ENCODE results near the gene S1PR2.
"Not testable (repeated sequence)": the region's sequence is repeated elsewhere in the genome, so short reads cannot be mapped to it uniquely, and the experiment has no call there.

S1PR2 gene

DNA sequence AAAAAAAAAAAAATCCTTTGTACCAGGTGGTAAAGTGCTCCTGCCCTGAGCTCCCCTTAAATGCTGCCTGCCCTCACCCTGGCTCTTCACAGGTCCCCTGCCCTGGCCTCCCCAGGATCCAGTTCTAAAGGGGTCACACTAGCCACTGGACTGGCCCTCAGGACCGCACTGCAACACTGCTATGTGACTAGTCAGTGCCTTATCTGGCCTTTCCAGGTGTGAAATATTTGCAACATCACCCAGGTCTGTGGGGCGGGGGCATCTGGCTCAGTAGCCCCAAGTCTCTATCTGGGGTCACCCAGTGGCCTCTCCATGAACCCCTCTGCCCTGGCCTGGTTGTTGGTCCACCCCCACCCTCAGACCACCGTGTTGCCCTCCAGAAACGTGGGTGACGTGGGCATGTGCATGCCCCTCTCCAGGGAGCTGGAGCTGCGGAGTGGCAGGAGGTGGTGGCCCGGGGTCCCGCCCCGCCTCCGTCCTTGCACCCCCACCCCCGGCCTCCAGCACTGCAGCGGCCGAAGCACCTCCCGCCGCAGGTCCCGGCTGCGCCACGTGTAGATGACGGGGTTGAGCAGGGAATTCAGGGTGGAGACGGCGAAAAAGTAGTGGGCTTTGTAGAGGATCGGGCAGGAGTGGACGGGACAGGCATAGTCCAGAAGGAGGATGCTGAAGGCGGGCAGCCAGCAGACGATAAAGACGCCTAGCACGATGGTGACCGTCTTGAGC is 7.5 kb downstream of the S1PR2 start:
- no peak for DNase-seq

- no peak for DNase-seq
Measured at GRCh38 chr19:10222201-10222890, 8.8 kb downstream of the S1PR2 start.

DNA sequence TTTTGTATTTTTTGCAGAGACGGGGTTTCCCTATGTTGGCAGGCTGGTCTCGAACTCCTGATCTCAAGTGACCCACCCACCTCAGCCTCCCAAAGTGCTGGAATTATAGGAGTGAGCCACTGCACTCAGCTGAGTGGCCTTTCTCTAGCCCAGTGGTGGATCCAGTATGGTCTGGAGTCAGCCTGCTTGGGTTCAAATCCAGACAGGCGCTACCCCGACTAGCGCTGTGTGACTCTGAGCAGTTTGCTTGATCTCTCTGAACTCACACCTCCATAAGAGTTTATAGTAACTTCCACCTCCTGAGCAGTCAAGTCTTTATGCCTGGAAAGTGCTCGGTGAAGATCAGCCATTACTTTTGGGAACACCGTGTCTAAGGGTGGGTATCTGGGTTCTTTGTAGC is 10.4 kb downstream of the S1PR2 start:
- no peak for DNase-seq

GRCh38 chr19:10219678-10220077 is 11.5 kb downstream of the S1PR2 start:
- DNase-seq: no peak

GRCh38 chr19:10217085-10217484 is 14.0 kb downstream of the S1PR2 start:
- no peak for DNase-seq

DNA sequence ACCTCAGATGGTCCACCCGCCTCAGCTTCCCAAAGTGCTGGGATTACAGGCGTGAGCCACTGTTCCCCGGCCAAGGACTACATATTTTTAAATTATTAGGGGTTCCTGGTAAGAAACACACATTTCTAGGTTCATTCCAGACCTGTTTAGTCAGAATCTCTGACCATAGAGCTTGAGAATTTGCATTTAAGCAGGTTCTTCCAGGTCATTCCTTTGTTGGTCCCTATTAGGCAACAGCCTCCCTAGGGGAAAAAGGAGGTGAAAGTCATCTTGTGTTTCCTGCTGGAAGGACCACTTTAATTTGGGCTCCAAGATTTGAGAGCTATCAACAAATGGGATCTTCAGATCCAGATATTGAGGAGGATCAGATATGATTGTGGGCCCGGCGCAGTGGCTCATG is 16.3 kb downstream of the S1PR2 start:
- DNase-seq: no peak

GRCh38 chr19:10211691-10212090 is 19.4 kb downstream of the S1PR2 start:
- no peak for DNase-seq

- no peak for DNase-seq
Measured at GRCh38 chr19:10211061-10211460, 20.1 kb downstream of the S1PR2 start.

DNA sequence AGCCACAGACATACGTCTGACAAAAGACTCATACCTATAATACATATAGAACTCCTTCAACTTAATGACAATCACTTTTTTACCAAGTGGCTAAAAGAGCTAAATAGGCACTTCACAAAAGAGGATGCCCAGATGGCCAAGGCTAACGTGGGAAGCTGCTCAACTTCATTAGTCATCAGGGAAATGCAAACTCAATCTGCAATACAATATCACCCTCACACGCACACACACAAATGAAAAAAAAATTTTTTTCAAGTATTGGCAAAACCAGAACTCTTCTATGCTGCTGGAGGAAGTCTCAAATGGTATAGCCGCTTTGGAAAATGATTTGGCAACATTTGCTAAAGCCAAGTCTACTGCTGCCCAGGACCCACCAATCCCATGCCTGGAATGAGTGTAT is 21.8 kb downstream of the S1PR2 start:
- DNase-seq: no peak

- no peak for DNase-seq
Measured at GRCh38 chr19:10207026-10207425, 24.1 kb downstream of the S1PR2 start.

GRCh38 chr19:10206226-10206885 is 24.8 kb downstream of the S1PR2 start:
- DNase-seq: no peak

DNA sequence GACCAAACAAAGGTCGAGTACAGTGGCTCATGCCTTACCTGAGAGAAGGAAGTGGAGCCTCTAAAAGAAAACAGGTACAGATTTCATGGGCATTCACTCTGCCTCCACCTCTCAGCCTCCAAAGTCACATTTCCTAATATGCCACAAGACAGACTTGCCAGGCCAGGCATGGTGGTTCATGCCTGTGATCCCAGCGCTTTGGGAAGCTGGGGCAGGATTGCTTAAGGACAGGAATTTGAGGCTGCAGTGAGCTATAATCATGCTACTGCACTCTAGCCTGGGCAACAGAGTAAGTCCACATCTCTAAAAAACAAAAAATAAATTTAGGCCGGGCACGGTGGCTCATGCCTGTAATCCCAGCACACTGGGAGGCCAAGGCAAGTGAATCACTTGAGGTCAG is 25.5 kb downstream of the S1PR2 start:
- no peak for DNase-seq

DNA sequence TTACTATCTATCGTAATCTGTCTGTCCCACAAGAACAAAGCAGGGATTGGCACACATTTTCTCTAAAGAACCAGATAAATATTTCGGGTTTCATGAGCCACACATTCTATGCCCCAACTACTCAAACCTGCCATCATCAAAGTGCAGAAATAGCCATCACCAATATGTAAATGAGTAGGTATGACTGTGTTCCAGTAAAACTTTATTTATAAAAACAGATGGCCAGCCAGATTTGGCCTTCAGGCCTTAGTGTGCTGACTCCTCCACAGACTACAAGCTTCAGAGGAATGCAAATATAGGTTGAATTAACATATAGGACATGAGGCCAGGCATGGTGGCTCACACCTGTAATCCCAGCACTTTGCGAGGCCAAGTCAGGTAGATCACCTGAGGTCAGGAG is 27.4 kb downstream of the S1PR2 start:
- no peak for DNase-seq

GRCh38 chr19:10201176-10201575 is 30.0 kb downstream of the S1PR2 start:
- DNase-seq: no peak

DNA sequence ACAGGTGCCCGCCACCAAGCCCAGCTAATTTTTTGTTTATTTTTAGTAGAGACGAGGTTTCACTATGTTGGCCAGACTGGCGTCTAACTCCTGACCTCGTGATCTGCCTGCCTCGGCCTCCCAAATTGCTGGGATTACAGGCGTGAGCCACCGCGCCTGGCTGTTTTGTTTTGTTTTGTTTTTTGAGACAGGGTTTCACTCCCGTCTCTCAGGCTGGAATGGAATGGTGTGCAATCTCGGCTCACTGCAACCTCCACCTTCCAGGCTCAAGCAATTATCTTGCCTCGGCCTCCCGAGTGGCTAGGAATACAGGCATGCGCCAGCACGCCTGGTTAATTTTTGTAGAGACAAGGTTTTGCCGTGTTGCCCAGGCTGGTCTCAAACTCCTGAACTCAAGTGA is 31.0 kb downstream of the S1PR2 start:
- DNase-seq: not testable (repeated sequence)

DNA sequence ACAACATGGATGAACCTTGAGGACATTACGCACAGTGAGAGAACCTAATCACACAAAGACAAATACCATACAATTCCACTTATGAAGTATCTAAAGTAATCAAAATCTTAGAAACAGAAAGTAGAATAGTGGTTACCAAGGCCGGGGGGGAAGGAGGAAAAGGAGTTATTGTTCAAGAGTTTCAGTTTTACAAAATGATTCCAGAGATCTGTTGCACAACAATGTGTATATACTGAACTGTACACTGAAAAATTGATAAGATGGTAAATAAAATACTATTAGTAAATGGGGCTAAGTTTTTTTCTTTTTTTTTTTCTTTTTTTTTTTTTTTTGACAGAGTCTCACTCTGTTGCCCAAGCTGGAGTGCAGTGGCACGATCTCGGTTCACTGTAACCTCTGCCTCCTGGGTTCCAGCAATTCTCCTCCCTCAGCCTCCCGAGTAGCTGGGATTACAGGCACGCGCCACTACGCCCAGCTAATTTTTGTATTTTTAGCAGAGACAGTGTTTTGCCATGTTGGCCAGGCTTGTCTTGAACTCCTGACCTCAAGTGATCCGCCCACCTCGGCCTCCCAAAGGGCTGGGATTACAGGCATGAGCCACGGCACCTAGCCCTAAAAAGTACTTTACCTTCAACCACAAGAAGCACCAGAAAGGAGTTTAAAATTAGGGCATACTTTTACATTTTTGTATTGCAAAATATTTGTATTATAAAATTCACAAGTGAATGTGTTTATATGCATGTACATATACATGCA is 32.1 kb downstream of the S1PR2 start:
- not testable (repeated sequence) for DNase-seq

- no peak for DNase-seq
Measured at GRCh38 chr19:10195199-10195519, 36.0 kb downstream of the S1PR2 start.

- peak; percentile 99 for DNase-seq
Measured at GRCh38 chr19:10194500-10195198, 36.5 kb downstream of the S1PR2 start, which contains the start of gene DNMT1. TSS of gene DNMT1 (minus strand) at chr19:10194953. CDS start at chr19:10194899, 54 bp downstream.

DNA sequence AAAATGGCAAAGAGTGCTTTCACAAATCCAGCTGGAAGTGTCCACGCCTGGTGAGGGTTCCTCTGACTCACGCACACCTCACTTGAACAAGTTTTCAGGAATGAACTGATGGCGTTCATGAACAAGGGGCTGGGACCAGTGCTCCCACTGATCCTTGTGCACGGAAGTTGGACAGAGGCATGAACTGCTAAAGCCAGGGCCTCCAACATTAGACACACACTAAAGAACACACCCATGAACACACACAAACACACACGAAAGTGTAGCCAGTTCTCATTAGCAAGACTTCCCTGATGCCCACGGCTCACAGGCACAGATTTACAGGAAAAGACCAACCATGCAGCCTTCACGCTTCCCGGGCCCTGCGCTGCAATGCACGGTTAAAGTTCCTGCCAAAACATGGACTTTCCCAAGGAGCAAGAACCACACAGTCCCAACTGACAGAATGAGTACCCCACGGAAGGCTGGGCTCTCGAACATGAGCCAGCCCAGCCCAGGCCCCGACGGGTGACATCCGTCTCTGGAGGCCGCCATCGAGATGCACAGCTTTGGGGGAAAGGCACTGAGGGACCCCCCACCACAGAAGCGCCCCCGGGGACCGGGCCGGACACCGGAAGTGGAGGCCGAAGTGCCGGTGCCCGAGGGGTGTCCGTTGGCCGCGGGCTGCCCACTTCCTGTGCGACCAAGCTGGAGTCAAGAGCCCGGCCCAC is 37.2 kb downstream of the S1PR2 start:
- DNase-seq: no peak

DNA sequence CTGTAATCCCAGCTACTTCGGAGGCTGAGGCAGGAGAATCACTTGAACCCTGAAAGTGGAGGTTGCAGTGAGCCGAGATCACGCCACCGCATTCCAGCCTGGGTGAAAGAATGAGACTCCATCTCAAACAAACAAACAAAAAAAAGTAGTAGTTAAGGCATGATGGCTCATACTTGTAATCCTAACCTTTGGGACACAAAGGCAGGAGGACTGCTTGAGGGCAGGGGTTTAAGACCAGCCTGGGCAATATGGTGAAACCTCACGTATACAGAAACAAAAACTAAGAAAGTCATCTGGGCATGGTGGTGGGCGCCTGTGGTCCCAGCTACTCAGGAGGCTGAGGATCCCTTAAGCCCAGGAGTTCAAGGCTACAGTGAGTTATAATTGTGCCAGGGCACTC is 38.2 kb downstream of the S1PR2 start:
- no peak for DNase-seq

DNA sequence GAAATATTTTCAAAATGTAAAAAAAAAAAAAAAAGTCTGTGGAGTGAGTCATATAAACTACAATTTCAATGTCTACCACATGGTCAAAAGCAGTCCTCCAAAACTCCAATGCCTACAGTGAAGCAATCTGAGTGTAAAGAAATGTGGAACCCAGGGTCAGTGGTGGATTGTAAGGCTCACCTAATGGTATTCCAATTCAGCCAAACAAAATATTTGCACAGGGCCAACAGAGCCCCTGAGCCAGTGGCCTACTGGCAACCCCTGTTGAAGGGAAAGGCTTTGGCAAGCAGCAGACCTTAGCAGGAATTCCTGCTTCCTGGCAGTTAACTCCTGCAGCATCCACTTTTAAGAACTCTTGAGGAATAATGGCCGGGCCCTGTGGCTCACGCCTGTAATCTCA is 39.8 kb downstream of the S1PR2 start:
- DNase-seq: no peak

DNA sequence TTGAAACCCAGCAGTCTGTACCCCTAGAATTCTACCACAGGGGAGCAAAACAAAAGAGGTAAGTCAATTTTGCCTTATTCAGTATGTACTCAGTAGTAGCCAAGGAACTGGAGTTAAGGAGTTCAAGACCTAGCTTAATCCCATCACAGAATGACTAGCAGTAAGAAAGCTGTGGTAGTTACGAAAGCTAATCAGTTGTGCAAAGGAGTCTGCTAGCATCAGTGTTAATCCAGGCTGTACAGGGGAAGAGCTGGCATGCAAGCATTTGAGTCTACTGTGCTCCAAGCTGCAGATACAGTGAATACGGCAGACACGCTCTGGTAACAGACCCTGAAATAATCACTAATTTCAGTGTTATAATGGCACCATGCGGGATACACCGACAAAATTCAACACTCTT is 41.1 kb downstream of the S1PR2 start:
- DNase-seq: no peak
